ENCODE data around the gene C10orf53.
"Not testable (repeated sequence)": the region's sequence is repeated elsewhere in the genome, so short reads cannot be mapped to it uniquely, and the experiment has no call there.

The C10orf53 gene

DNA sequence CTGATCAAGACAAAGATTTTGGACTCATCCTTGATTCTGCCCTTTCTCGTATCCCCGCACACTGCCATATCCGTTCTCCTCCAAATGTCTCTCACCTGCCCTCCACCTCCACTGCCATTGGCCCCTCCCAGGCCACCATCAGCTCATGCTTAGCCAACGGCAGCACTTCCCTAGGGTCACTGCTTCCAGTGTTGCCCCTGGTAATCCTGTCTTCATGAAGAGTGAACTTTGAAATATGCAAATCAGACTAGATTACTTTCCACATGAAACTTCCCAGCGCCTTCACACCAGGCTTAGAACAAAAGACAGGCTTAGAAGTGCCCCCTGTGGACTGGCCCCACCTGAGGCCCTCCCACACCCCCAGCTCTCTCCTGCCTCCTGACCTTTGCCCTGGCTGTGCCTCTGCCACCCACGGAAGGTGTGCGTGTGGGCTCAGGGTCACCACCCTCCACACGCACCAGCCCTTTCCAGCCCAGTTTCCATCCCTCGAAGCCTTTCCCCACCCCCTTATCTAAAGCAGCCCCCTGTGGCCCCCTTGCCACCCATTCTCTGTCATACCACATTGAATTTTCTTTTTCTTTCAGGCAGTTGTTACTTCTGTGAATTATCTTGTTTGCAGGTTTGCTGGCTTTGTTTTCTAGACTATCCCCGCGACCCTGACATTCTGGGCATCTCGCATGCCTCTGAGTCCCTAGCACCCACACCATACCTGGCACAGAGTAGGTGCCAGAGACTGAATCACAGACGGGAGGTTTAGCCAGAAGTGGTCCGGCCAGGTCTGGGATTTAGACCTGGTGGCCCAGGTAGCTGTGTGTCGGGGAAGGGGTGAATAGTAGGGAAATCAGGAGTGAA, 26.8 kb upstream of the C10orf53 start:
- DNase-seq = no peak

DNA sequence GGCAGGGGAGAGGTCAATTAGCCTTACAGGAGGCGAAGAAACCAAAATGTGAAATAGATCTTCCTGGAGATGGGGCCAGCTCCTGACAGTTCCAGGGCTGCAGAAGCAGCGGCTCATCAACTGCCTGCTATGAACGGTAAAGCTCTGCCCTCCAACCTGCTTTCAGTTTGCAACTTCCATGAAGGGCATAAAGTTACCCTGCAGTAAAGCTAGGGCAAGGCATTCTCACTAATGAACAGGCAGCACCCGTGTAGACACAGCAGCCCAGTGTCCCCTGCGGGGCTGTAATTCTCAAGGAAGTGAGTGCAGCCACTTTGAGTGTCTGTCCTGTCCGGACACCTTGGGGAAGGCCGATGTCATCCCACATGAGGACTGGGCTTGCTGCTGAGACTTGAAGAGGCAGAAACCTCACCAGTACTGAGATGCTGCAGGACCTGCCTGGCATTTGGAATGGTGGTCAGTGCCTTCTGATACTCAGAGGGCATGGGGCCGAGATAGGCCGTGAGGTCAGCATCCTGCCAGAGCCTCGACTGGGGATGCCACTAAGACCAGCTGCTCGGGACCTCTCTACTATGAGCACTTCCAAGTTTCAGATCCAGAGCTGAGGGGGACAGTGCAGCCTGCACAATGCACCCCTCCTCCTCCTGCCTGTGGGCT, 26.1 kb upstream of the C10orf53 start:
- DNase-seq = no peak

DNA sequence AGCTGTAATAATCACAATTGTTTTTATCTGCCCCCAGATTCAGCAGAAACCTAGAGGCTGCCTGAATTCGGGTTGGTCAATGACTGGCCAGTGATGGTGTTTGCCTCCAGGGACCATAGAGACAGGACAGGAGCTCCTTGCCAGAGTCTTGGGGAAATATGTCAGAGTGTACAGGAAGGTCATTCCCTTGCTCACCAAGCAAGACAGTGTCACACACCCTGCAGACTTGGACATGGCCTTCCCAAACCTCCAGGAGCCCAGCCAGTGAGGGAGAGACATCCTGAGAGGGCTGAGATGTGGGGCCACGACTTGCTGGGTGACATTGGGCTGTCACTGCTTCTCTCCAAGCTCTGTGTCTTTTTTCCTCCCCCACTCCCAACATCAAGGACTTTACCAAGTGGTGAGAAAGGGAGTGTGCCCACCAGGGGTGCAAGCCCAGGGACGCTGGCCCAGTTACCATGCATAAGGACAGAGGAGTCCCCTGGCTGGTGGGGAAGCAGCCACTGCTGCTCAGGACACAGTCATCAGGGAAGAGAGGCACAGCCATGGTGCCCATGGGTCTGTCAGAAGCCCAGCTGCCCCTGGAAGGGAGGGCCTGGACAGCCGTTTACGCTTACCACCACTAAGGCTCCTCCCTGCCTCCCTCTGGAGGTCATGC, 25.3 kb upstream of the C10orf53 start:
- no peak for DNase-seq

DNA sequence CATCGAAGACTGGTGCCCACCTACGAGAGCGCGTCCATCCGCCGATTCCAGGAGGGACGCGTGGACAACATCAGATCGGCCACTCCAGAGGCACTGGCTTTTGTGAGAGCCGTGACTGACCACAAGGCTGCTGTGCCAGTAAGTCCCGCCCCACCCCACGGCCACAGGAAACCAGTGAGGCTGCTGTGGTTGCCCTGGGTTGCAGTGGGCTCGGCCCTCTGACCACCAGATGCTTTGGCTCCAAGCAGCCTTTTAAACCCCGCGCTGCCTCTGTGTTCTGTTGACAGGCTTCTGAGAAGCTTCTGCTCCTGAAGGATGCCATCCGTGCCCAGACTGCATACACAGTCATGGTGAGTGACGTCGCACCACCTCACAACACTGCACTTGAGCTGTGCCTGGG, 24.4 kb upstream of the C10orf53 start:
- DNase-seq = peak; percentile 55

DNA sequence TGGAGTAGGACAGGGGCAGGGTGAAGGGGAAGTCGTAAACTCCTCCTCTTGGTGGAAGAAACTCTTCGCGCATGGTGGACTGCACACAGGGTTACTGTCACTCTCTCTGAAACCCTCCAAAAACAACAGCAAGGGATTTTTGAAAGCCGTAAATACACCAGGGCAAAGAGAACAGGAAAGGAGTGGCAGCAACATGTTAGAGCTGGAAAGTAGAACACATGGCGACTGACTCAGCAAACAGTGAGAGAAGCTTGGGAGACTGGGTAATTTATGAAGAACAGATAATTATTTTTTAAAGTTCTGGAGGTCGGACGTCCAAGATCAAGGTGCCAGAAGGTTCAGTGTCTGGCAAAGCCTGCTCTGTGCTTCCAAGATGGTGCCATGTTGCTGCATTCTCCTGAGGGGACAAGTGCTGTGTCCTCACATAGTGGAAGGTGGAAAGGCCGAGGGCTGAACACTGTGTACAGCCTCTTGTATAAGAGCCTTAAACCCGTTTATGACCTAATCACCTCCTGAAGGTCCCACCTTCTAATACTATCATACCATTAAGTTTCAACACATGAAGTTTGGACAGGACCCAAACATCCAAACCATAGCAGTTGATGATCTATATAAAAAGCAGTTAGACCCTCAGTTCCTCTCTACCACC, 22.5 kb upstream of the C10orf53 start:
- DNase-seq = no peak

DNA sequence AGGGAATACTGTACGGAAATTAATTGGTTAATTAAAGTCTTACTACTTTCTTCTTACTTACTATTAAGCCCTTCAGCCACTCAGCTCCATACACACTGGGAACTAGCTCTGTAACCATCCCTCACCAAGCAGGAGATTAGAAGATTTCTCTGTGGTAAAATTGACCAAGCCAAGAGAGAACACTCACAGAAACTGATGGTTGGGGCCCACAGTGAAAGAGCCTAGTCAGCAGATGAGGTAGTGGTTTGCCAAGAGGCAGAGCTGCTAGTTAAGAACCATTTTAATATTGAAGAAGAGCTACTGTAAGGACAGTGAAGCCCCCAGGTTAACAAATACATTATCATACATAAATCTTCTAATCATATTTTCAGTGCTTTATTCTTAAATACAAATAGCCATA, 21.8 kb upstream of the C10orf53 start:
- DNase-seq = no peak

DNA sequence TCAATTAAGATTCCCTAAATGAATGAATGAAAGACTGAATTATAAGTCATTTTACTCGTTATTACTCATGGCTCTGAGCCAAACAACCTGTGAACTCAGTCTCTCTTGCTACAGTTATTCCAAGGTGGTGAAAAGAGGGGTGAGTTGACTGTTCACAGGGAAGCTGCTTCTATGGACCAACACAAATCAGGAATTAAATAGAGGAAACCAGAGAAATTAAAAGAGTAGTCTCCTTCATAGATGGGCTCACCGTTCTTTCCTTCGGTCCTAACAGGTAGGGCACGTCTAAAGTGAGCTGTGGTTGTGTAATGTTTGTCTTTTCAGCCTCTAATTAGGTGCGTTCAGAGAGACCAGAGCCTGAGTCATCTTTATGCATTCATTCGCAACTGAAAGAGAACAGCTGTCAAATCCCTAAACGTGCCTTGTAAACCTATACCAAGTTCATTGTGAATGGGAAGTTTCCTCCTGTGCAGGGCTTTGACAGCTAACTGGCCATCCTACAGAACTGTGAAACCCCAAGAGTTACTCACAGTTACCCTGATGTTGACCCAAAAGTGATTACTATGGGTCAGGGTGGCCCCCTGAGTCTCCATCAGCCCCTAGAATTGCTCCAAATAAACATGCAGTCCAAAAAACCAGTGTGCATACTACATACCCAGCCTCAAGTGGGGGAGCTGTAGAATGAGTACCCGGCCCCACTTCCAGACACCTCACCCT, 18.2 kb upstream of the C10orf53 start:
- no peak for DNase-seq

DNA sequence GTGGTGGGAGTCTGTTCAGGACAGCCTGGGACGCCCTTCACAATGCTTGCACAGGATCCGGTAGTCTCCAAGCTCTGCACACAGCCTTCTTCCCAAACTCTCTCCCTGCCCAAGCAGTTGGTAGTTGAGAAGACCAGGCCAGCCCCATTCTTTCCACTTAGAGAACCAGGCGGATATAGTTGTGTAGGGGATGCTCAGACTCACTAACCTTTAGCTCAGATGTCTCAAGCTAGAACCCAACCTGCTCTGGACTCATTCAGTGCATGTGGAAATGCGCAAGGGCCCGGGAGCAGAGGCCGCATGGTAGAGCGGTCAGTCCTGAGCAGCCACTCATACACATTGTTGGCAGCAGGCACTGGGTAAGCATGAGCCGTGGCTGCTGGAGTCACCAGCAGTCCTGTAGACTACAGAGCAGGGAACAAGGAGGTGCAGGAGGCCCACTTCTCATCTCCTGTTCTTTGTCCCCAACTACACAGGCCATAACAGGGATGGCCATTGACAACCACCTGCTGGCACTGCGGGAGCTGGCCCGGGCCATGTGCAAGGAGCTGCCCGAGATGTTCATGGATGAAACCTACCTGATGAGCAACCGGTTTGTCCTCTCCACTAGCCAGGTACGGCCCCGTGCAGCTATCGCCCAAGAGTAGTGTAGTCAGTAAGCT, 17.2 kb upstream of the C10orf53 start:
- no peak for DNase-seq

DNA sequence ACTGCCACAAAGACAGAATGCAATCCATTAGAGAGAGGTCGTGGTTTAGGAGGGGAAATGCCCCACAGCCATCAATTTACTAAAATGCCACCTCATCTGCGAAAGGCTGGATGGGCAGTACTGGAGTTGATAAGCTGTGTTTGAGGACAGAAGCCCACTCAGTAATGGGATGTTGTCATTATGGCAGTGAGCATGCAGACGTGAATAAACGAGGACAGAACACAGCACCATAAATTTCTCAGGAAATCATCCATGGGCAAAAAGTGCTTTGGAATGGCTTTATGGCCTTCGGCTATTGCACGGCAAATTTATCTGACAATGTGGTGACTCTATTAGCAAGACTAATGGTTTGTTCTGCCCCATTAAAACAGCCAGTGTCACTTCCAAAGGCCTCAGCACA, 15.9 kb upstream of the C10orf53 start:
- DNase-seq = no peak

DNA sequence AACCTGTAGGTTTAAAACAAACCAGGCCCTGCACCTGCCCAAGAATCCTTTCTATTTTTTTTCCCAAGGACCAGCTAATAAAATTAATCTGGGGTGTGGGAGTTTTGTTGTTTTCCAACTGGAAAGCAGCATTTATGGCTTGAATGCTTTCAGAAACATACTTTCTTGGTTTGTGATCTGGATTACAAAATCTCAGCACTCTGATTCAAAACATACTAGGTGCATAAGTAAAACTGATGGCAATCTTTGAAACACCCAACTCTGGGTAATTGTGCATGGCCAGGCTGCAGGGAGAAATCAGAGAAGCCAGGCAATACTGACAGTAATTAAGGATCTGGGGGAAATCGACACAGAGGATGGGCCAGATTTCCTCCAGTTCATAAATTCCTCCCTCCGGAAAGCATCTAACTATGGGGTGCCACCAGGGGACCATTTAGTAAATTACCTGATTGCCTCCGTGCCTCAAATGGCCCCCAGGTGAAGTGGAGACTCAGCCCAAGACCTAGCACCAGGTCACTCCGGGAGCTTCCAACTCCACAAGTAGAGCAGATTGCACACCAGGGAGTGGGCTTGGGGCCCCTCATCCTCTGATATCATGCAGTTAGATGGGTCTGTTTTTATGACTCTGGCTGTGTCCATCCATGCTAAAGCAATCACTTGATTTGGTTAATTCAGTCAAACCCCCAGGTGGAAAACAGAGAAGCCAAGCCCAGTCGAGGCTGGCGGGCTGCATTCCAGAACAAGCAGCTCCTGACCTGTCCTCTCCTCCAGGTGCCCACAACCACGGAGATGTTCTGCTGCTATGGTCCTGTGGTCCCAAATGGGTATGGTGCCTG, 15.2 kb upstream of the C10orf53 start:
- DNase-seq = no peak

DNA sequence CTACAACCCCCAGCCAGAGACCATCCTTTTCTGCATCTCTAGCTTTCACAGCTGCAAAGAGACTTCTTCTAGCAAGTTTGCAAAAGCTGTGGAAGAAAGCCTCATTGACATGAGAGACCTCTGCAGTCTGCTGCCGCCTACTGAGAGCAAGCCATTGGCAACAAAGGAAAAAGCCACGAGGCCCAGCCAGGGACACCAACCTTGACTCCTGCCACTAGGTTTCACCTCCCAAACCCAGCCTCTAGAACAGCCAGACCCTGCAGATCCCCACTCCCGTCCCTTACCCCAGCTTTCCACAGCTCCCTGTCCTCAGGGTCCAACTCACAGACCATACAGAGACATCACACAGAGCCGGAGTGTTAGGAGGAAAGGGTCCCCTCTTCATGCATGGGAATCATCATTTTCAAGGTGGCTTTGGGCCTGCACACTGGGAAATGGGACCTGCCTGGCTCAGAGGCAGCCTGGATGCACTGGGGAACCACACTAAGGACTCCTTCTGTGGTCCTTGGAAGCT, 14.6 kb upstream of the C10orf53 start:
- no peak for DNase-seq

DNA sequence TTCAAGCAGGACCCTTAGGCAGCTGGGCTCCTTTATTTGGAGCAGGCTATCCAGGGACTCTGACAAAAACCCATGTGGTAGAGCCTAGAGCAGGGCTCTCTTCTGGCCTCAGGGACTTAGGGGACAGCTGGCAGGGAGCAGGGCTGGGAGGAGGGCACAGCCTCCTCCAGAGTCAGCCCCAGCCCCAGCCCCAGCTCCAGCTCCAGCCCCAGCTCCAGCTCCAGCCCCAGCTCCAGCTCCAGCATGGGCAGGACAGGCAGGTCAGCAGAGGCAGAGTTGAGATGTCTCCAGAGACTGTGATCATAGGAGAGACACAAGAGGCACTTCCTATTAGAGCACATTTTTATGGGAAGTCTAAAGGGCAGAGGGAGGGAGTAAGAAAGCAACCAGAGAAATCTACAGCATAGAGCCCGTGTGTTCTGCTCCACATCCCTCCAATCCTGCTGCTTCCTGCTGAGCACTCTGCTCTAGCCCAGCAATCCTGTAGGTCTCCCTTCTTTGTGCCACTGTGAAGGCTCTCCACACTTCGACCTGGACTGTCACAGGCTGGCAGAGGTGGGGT, 13.3 kb upstream of the C10orf53 start:
- no peak for DNase-seq

DNA sequence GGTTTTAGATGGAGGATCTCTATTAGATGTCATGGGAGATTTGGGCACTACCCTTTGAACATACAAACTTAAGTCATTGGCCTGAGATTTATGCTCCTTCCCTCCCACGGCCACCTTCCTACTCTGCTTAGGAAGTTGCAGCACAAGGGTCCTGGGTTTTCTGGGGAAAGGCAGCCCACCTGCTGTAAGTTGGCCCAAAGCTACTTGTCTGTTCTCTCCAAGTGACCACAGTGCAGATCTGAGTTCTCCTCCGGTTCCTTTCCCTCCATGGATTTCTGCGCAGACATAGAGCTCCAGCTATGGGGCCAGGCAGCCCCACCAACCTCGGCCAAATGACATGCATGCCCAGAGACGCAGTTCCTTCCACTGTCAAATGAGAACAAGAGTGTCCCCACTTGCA, 12.8 kb upstream of the C10orf53 start:
- no peak for DNase-seq

DNA sequence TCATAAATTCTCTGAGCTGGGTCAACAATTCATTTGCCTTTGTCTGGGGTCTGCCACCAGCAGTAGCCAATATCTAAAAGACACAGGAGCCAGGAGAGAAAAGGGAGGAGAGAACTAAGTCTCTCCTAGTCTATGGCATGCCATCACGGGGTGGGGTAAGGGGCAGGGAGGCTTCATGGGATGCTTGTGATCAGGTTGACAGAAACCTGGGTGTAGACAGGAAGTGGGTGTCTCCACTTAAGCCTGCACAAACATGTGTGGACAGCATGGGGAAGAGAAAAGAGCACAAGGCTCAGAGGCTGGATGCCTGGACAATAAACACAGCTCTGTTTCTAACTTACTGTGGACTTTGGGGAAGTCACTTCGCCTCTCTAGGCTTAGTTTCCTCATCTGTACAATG, 11.5 kb upstream of the C10orf53 start:
- DNase-seq = no peak

DNA sequence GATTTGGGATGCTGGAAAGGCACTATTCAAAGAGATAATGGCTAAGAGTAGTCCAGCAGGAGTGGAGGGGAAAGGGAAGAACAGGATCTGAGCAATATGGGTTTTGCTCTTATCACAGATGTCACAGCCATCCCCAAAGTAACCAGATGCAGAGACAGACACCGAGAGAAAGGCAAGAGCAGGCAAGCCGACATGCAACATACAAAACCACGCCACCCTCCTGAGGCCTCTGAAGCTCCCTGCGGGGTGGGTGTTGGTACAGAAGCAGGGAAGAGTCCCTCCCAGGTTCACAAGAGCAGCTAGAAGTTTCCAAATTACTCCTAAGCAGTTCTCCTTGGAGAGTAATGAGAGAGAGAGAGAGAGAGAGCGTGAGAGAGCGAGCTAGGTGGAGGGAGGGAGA, 10.8 kb upstream of the C10orf53 start:
- no peak for DNase-seq

DNA sequence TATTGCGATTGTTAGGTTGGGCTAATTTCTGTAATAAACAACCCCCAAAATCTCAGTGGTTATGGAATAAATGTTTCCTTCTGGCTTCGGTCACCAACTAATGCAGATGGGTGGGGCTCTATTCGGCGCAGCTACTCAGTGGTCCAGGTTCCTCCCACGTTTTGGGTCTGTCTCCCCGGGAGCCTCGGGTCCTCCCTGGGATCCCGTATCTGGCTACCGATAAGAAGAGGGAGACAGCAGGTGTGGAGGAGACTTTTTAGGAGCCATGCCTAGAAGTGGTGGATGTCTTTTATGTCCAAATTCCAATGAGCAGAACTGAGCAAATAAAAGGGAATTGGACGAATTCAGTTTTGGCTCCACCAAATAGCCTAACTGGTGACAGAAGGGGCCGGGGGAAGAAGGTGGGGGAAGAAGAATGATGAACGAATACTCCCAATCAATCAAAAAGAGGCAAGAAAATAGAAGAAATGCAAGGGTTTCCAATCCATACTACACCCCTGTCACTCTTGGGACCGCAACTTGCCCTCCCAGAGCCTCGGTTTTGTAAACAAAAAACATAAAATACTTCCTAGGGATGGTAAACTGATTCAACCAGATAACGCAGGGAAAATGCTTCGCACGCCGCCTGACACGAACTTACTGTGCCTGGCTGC, 498 bp upstream of the C10orf53 start:
- DNase-seq = no peak

DNA sequence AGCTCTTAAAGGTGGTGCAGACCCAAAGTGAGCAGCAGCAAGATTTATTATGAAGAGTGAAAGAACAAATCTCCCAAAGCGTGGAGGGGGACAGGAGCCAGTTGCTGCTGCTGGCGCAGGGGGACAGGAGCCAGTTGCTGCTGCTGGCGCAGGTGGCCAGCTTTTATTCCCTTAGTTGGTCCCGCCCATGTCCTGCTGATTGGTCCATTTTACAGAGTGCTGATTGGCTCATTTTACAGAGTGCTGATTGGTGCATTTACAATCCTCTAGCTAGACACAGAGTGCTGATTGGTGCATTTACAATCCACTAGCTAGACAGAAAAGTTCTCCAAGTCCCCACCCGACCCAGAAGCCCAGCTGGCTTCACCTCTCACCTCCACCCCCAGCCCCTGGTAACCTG, 3.0 kb downstream of the C10orf53 start:
- DNase-seq = not testable (repeated sequence)

DNA sequence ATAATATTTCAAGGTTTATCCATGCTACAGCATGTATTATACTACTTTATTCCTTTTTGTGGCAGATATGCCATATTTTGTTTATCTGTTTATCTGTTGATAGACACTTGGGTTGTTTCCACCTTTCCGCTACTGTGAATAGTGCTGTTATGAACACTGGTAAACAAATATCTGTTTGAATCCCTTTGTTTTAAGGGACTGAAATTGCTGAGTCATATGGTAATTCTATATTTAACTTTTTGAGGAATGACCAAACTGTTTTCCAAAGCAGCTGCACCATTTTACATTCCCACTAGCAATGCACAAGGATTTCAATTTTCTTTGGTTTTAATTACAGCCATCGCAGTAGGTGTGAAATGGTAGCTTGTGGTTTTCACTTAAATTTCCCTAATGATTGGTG, 3.4 kb downstream of the C10orf53 start:
- DNase-seq = no peak

DNA sequence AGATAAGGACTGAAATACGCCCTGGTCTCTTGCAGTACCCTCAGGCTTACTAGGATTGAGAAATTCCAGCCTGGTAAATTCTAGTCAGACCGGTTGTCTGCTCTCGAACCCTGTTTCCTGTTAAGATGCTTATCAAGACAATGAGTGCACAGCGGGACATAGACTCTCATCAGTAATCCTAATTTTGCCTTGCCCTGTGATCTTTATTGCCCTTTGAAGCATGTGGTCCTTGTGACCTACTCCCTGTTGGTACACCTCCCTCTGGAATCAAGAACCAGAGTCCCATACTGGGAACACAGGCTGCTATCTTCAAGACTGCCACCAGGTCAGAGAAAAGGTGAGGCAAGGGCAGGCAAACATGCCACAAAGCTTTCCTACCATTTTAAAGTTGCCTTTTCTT, 7.2 kb downstream of the C10orf53 start:
- DNase-seq = no peak

DNA sequence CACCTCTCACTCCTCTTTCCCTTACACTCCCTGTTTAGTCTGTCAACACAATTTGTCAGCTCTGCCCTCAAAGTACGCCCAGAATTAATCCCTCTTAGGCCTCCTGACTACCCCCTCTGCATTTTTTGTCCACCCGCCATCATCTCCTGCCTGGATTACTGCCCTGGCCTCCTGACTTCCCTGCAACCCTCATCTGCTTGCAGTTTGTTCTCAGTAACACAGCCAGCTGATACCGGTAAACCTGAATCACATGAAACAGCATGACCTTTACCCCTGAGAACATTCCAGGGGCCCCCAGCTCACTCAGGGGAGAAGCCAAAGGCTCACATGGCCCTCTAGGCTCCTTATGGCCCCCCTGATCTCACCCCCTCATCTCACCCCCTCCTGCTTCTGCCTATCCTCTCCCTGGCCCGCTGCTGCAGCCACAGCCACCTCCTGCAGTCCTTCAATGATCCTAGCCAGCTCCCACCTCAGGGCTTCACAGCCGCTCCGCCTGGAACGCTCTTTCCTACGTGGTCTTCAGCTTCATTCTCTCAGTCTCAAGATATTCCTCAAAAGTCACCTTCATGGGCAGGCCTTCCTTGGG, 8.9 kb downstream of the C10orf53 start:
- DNase-seq = no peak

Measured in left hindlimb (tissue), 1 donor.